Measurements from ENCODE around the gene CCDC34.

GRCh38 chr11:27383645-27384044 is 20.6 kb upstream of the CCDC34 start:
- no peak for TF ChIP-seq POLR2AphosphoS5 (IDR thresholded peaks at IDR 0.05)
- no peak for TF ChIP-seq CTCF (IDR thresholded peaks at IDR 0.05)

Measured in stomach (tissue), 4 donors.